K562 (cell line): ENCODE data around the gene TMEM132D. TPM values are rescaled to one million over a fixed set of nuclear protein-coding genes. Genes with fewer than 3 reads are reported as not detected.
A peak's percentile ranks its signal among the peaks of the same experiment; 100 is the strongest.

Source experiments
- ATAC-seq: fragments of 200-7000 bp; cut with Tn5 transposase; 3 replicates; pipeline ENCODE4 v1.9.1; 2020; ENCODE audit warnings: moderate library complexity
- BruUV-seq: library from RNA; stranded (reverse); fragments of 400-500 nt; replicated peaks from 2 replicates; lab custom pipeline; 2021; lab: Mats Ljungman, UMichigan
- CTCF ChIA-PET: fragments of 300-600 bp; formaldehyde crosslinking; extraction: SDS; loops from one replicate; lab custom pipeline; 2021; ENCODE audit warnings: low intra/inter-chr PET ratio; lab: Yijun Ruan, JAX
- POLR2A ChIA-PET: fragments of 300-600, 350-650 bp; sonication (Branson Sonifier 250); formaldehyde crosslinking; extraction: SDS; loops from one replicate; lab custom pipeline; 2021; ENCODE audit warnings: antibody characterized with exemption, inconsistent platforms; lab: Yijun Ruan, JAX
- DNase-seq, 4 experiments: peaks; one replicate each; pipeline versions ENCODE4 v3.0.0 to v3.0.0-alpha.2; 2011 to 2018; ENCODE audit warnings: low spot score in 3 of 4, mixed read lengths in 3 of 4; ENCODE audit errors: extremely low read depth in 1 of 4
- FAIRE-seq: peaks from 2 replicates; lab custom pipeline; 2011; peaks lifted over from hg19 to GRCh38; lab: Jason Lieb, UNC
- H2AFZ ChIP-seq: 2 replicates; pipeline ENCODE4 v1.6.0; 2011; ENCODE audit warnings: low read depth, low read length, control low read depth, inconsistent platforms
- H3K27ac ChIP-seq: fragments of 200-600 bp; 3 replicates; pipeline ENCODE4 v1.8.0; 2011; ENCODE audit warnings: low read depth, mild to moderate bottlenecking, control low read depth, inconsistent platforms, low read length, moderate library complexity, mixed read lengths; ENCODE audit errors: extremely low read depth
- H3K27me3 ChIP-seq, 2 experiments: fragments of 300-600 bp in 1 of 2; 2 replicates in 1 of 2; 3 replicates in 1 of 2; pipeline versions ENCODE4 v1.6.0 to v1.8.0; 2011; ENCODE audit warnings: inconsistent platforms in 2 of 2, low read length in 2 of 2, mild to moderate bottlenecking in 1 of 2, mixed read lengths in 1 of 2, moderate library complexity in 1 of 2; ENCODE audit not compliant: control insufficient read depth in 2 of 2, insufficient read depth in 2 of 2
- H3K36me3 ChIP-seq: fragments of 300-600 bp; 3 replicates; pipeline ENCODE4 v1.8.0; 2011; ENCODE audit warnings: mild to moderate bottlenecking, low read length, inconsistent platforms; ENCODE audit not compliant: control insufficient read depth, insufficient read depth
- H3K4me1 ChIP-seq, 2 experiments: fragments of 200-600 bp in 1 of 2; replicated peaks in 1 of 2; 2 replicates in 1 of 2; 3 replicates in 1 of 2; pipeline versions ENCODE4 v1.5.1 to v1.8.0; 2011; ENCODE audit warnings: inconsistent platforms in 2 of 2, low read length in 2 of 2, mild to moderate bottlenecking in 1 of 2, mixed read lengths in 1 of 2, moderate library complexity in 1 of 2; ENCODE audit not compliant: control insufficient read depth in 2 of 2, insufficient read depth in 2 of 2
- H3K4me2 ChIP-seq: 2 replicates; pipeline ENCODE4 v1.6.1; 2011; ENCODE audit warnings: low read length, control low read depth, inconsistent platforms, mixed read lengths; ENCODE audit not compliant: insufficient read depth
- H3K4me3 ChIP-seq: fragments of 200-600 bp; sonication (generic), shearing (Covaris generic); 2 replicates; pipeline ENCODE4 v1.5.1; 2016; ENCODE audit warnings: control low read depth, inconsistent platforms
- H3K79me2 ChIP-seq: fragments of 200-600 bp; 3 replicates; pipeline ENCODE4 v1.8.0; 2011; ENCODE audit warnings: low read length, inconsistent platforms; ENCODE audit not compliant: control insufficient read depth, insufficient read depth
- H3K9ac ChIP-seq, 2 experiments: 2 replicates each; pipeline versions ENCODE4 v1.6.0 to v1.6.1; 2011; ENCODE audit warnings: low read depth in 2 of 2, low read length in 2 of 2, control low read depth in 1 of 2, inconsistent platforms in 1 of 2, mild to moderate bottlenecking in 1 of 2, mixed read lengths in 1 of 2; ENCODE audit not compliant: insufficient read depth in 1 of 2
- H3K9me1 ChIP-seq: one replicate; pipeline ENCODE4 v1.6.0; 2011; ENCODE audit warnings: inconsistent platforms, mild to moderate bottlenecking, low read length, moderate library complexity; ENCODE audit not compliant: control insufficient read depth, insufficient read depth
- H3K9me3 ChIP-seq: replicated peaks from 2 replicates; pipeline ENCODE4 v1.5.1; 2011; ENCODE audit warnings: low read depth, low read length, inconsistent platforms; ENCODE audit not compliant: control insufficient read depth, insufficient read depth
- H4K20me1 ChIP-seq: replicated peaks from 2 replicates; pipeline ENCODE4 v1.6.1; 2011; ENCODE audit warnings: low read length, inconsistent platforms, mixed read lengths; ENCODE audit not compliant: control insufficient read depth, insufficient read depth
- CCNT2 ChIP-seq: IDR thresholded peaks from 2 replicates; pipeline ENCODE4 v1.6.1; 2011; ENCODE audit warnings: borderline replicate concordance, low read depth, mild to moderate bottlenecking, moderate library complexity, mixed read lengths, low read length; ENCODE audit not compliant: insufficient read length; ENCODE audit errors: extremely low read depth
- CREM ChIP-seq: IDR thresholded peaks from 2 replicates; pipeline ENCODE4 v1.6.1; 2014; ENCODE audit warnings: antibody characterized with exemption, low read depth
- MEF2D ChIP-seq: conservative IDR thresholded peaks from 2 replicates; pipeline ENCODE4 v1.6.1; 2016; ENCODE audit warnings: low read depth, missing genetic modification characterization, missing compliant biosample characterization
- NFE2L1 ChIP-seq: fragments of 450-650 bp; IDR thresholded peaks from 2 replicates; pipeline ENCODE4 v1.6.1; 2016; ENCODE audit warnings: missing genetic modification characterization, low read depth, mild to moderate bottlenecking, missing compliant biosample characterization, moderate library complexity, borderline replicate concordance
- POLR2B ChIP-seq: fragments of 450-650 bp; IDR thresholded peaks from 2 replicates; pipeline ENCODE4 v1.6.1; 2018; ENCODE audit warnings: low read depth; ENCODE audit not compliant: partially characterized antibody
- PTBP1 ChIP-seq: fragments of 200-400 bp; formaldehyde crosslinking; IDR thresholded peaks from 2 replicates; pipeline ENCODE4 v1.6.1; 2017; ENCODE audit warnings: low read depth, low read length
- RBM34 ChIP-seq: fragments of 200-400 bp; formaldehyde crosslinking; IDR thresholded peaks from 2 replicates; pipeline ENCODE4 v1.6.1; 2018; ENCODE audit warnings: low read length, borderline replicate concordance; ENCODE audit not compliant: insufficient read depth
- SIRT6 ChIP-seq: IDR thresholded peaks from one replicate; pipeline ENCODE4 v1.6.1; 2012; ENCODE audit warnings: low read depth, mild to moderate bottlenecking, control low read depth, inconsistent platforms, low read length, moderate library complexity
- SPI1 ChIP-seq: IDR thresholded peaks from 2 replicates; pipeline ENCODE4 v1.6.1; 2011; ENCODE audit warnings: low read depth, low read length, control low read depth, borderline replicate concordance
- TAF1 ChIP-seq: IDR thresholded peaks from 2 replicates; pipeline ENCODE4 v1.6.1; 2011; ENCODE audit warnings: mild to moderate bottlenecking, low read length, moderate library complexity; ENCODE audit not compliant: insufficient read depth, control insufficient read depth, severe bottlenecking; ENCODE audit errors: extremely low read depth
- ZKSCAN3 ChIP-seq: fragments of 250-450 bp; sonication (Bioruptor Pico); IDR thresholded peaks from 2 replicates; pipeline ENCODE4 v1.4.0; 2020
- ZNF174 ChIP-seq: fragments of 250-450 bp; sonication (Bioruptor Pico); IDR thresholded peaks from 2 replicates; pipeline ENCODE4 v1.4.0; 2020; ENCODE audit warnings: mild to moderate bottlenecking
- ZNF212 ChIP-seq: fragments of 450-650 bp; formaldehyde crosslinking; IDR thresholded peaks from 2 replicates; pipeline ENCODE4 v1.4.0; 2020; ENCODE audit warnings: mild to moderate bottlenecking
- ZNF316 ChIP-seq: fragments of 450-650 bp; IDR thresholded peaks from 2 replicates; pipeline ENCODE4 v1.6.1; 2016
- ZNF766 ChIP-seq: fragments of 200-800 bp; sonication (Bioruptor generic); conservative IDR thresholded peaks from 2 replicates; pipeline ENCODE4 v1.6.1; 2016; ENCODE audit warnings: missing genetic modification characterization, missing compliant biosample characterization
- WGBS: fragments of 100-300 bp; shearing (Covaris generic); methylation state at CpG from one replicate; pipeline ENCODE4 v1.1.6; 2016; ENCODE audit warnings: low coverage, mixed read lengths; ENCODE audit not compliant: insufficient coverage; ENCODE audit errors: missing lambda C conversion rate; 5-methylcytosine and 5-hydroxymethylcytosine counted together
- in situ Hi-C: fragments of 300-500 bp; cut with MboI; formaldehyde crosslinking; loops from 4 replicates; pipeline ENCODE4 v1.15.0; 2018; ENCODE audit warnings: inconsistent platforms, mixed read lengths
- intact Hi-C: fragments of 100-400 bp; cut with micrococcal nuclease; formaldehyde crosslinking; loops from 2 replicates; pipeline ENCODE4 v1.14.2; 2022
- polyA plus RNA-seq, 8 experiments: library from polyadenylated mRNA; depleted of rRNA in 4 of 8; stranded (reverse) in 5 of 8; unstranded in 3 of 8; fragments of >200 nt; fragmentation: Nextera tagmentation in 2 of 8; fragmentation: Illumina TruSeq in 1 of 8; extraction: Ambion mirVana in 2 of 8; extraction: Trizol in 1 of 8; gene quantifications; 2 replicates each; pipeline versions ENCODE4 v1.2.1 to v1.2.3, GENCODE V29; 2011 to 2014; ENCODE audit warnings: inconsistent platforms in 1 of 8, missing spikeins in 1 of 8
- total RNA-seq, 7 experiments: library from RNA; depleted of rRNA in 6 of 7; stranded (reverse); fragments of >200 nt in 6 of 7; fragmentation: Illumina TruSeq in 2 of 7; extraction: Trizol in 2 of 7; gene quantifications; 2 replicates each; pipeline versions ENCODE4 v1.2.1 to v1.2.3, GENCODE V29; 2011 to 2021; ENCODE audit warnings: low replicate concordance in 1 of 7
- TF ChIP-seq, protein P1 (sequence below): fragments of 250-450 bp; sonication (Bioruptor Pico); IDR thresholded peaks from 2 replicates; pipeline ENCODE4 v1.4.0; 2020; ENCODE audit warnings: mild to moderate bottlenecking, moderate library complexity
- TF ChIP-seq, protein P2 (sequence below): IDR thresholded peaks from 2 replicates; pipeline ENCODE4 v1.6.1; 2012; ENCODE audit warnings: low read depth, low read length, improper control_type of control experiment, borderline replicate concordance

TMEM132D gene
- total and polyA plus RNA-seq, 9 of the 15 experiments (the other 6 are each of a cell fraction or from before 2014, with no cell fraction given): not detected

DNA sequence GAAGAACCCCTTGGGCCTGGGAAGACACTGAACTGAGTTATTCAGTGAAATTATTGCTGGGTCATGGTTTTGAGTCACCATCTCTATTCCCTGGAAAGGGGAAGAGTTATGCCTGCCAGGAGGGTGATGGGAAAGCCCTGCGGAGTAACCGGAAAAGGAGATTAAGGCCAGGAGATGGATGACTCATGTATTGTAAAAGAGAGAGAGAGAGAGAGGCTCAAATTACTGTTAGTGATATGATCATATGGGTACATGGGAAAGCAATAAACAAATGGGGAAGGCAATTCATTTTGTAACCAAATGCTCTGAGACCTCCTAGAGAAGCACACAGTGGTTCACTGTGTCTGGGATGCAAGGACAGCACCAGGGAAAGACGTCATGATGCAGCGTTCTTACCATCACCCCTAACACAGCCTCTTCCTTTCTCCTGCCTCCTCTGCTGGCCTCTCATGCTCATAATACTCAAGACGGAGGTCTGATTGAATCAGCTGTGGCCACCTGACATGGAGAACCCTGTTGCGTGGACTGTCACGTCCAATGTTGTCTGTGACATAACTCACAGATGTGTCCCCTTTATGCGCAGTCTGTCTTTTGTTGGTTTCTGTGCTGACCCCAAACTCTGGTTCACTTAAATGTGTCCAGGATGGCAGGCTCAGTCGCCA, 243.7 kb downstream of the TMEM132D start:
- intact Hi-C loops (no loop called here), in situ Hi-C loops (no loop called here)
- Histone ChIP-seq H3K27ac (peak overlapping the region; percentile 83), H3K4me1 (peaks cover 4 to 13% of the 10 kb centered on the region in 2 experiments; a peak in 4 of 5 replicates), H3K4me3 (no peak overlapping the region), H3K9me3 (no peaks in the 10 kb centered on the region), H4K20me1 (no peaks in the 10 kb centered on the region), H3K4me2 (peak overlapping the region; percentile 76), H3K9ac (no peak overlapping the region; a peak in 1 of 4 replicates), H3K27me3 (no peaks in the 10 kb centered on the region), H3K36me3 (no peaks in the 10 kb centered on the region), H3K9me1 (no peaks in the 10 kb centered on the region), H3K79me2 (no peaks in the 10 kb centered on the region), H2AFZ (peak overlapping the region; percentile 90)
- POLR2A ChIA-PET: interaction anchor here (0.5 to 0.6 kb wide), 2 partner anchors 20 to 105 kb away, joined by 3 read pairs; no protein-coding TSS in a partner anchor
- DNase-seq: peak; percentile 15 to 61 (median 37)
- 8% methylated on average over 9 of the region's 9 CpGs for WGBS
- peak; percentile 60 for FAIRE-seq
- ATAC-seq: peak; percentile 79
- CTCF ChIA-PET: no interaction called here
- no TSS peak for BruUV-seq
- TF ChIP-seq ZKSCAN3 (CRISPR knock-in tag) (no peak), SIRT6 (no peak), RBM34 (no peak), POLR2B (no peak), CCNT2 (no peak), MEF2D (tag) (0 out of 2 replicates have a peak, but pooled peaks have one; percentile 46), PTBP1 (no peak), ZNF212 (no peak), TAF1 (no peak), CREM (0 out of 2 replicates have a peak, but pooled peaks have one; percentile 2), SPI1 (peak; percentile 33), ZNF316 (peak; percentile 93), NFE2L1 (tag) (peak; percentile 41; the same call in 1 of the 2 replicates), ZNF174 (CRISPR knock-in tag) (no peak), ZNF766 (CRISPR knock-in tag) (no peak)
- TF ChIP-seq, protein P1, sequence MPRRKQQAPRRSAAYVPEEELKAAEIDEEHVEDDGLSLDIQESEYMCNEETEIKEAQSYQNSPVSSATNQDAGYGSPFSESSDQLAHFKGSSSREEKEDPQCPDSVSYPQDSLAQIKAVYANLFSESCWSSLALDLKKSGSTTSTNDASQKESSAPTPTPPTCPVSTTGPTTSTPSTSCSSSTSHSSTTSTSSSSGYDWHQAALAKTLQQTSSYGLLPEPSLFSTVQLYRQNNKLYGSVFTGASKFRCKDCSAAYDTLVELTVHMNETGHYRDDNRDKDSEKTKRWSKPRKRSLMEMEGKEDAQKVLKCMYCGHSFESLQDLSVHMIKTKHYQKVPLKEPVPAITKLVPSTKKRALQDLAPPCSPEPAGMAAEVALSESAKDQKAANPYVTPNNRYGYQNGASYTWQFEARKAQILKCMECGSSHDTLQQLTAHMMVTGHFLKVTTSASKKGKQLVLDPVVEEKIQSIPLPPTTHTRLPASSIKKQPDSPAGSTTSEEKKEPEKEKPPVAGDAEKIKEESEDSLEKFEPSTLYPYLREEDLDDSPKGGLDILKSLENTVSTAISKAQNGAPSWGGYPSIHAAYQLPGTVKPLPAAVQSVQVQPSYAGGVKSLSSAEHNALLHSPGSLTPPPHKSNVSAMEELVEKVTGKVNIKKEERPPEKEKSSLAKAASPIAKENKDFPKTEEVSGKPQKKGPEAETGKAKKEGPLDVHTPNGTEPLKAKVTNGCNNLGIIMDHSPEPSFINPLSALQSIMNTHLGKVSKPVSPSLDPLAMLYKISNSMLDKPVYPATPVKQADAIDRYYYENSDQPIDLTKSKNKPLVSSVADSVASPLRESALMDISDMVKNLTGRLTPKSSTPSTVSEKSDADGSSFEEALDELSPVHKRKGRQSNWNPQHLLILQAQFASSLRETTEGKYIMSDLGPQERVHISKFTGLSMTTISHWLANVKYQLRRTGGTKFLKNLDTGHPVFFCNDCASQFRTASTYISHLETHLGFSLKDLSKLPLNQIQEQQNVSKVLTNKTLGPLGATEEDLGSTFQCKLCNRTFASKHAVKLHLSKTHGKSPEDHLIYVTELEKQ (CRISPR knock-in tag): no peak
- TF ChIP-seq, protein P2, sequence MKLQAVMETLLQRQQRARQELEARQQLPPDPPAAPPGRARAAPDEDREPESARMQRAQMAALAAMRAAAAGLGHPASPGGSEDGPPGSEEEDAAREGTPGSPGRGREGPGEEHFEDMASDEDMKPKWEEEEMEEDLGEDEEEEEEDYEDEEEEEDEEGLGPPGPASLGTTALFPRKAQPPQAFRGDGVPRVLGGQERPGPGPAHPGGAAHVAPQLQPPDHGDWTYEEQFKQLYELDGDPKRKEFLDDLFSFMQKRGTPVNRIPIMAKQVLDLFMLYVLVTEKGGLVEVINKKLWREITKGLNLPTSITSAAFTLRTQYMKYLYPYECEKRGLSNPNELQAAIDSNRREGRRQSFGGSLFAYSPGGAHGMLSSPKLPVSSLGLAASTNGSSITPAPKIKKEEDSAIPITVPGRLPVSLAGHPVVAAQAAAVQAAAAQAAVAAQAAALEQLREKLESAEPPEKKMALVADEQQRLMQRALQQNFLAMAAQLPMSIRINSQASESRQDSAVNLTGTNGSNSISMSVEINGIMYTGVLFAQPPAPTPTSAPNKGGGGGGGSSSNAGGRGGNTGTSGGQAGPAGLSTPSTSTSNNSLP: peak; percentile 56; the same call in 1 of the 2 replicates
